Measurements from ENCODE around the gene URB2.
"Not testable (repeated sequence)": the region's sequence is repeated elsewhere in the genome, so short reads cannot be mapped to it uniquely, and the experiment has no call there.

Gene URB2

DNA sequence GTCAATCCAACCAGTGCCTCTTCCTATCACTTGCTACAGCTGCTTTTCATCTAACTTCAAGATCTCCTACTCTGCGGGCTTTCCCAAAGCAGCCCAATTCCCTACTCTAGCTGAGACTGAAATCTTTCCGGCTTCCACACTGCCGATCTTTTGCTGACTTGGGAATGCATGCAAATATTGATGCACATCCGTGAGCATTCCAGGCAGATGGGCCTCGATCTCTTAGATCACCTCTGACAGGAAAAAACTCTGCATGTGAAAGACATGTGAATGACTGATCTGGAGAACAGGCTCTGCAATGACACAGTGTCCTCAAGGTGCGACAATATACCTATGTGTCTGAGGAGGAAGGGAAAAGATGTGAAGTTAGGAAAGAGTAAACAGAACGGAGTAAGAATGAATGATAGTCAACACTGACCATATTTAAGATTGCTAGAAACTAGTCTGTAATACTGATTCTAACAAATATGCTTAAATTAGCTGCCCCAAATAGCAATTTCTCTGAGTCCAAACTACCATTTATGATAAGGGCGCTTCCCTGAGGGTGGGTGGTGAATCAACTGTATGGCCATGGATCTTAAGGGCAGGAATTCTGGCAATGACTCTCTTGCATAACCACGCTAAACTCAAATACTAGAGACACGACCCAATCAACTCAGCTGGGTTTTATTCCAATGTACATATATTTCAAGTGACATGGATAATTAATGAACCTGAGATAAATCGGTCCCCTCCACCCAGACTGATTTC lies 8.5 kb upstream of the URB2 start:
- DNase-seq = no peak

DNA sequence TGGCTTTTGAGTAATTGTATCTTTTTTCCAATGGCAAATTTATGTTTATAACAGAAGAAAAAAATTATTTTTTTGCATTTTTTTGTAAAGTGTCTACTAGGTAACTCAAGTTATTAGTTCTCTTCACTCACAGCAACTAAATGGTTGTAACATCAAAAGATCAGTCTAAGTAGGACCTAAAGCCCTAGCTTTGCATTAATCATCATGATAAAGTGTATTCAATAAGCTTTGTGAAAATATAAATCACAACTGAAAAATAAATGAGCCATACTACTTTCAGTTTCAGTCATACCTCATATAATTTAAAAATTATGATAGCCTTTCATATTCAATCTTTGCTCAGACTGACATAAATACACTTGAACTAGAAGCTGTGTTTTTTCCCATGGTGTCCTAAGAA lies 7.0 kb upstream of the URB2 start:
- no peak for DNase-seq

DNA sequence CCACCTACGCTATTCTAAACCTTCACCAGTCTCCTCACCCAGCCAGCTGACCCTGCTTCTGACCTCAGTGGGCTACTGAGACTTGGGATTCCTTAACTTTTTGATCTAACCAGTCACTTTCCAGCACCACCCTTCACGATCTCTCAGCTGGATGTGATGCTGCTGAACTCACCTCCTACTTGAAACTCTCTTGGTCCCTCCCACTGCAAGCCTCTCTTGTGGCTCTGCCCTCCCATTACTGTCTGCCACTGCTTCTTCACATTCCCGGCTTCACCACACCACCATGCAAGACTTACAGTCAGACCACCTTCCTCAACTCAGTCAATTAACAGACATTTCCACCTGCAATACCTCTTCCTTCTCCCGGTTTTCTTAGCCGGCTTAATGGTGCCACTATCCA lies 6.4 kb upstream of the URB2 start:
- no peak for DNase-seq

DNA sequence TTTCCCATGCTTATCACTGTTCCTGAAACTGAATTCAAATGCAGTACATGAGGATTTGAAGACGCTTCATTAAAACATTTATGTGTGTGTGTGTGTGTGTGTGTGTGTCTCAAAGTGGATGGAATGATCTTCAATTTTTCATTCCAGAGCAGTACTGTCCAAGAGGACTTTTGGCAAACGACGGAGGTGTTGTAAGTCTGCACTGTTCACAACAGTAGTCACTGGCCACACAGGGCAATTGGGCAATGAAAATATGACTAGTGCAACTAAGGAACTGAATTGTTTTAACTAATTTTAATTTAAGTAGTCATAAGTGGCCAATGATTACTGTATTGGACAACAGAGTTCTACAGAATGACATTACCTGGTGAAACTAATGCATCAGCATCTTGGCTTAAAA lies 5.2 kb upstream of the URB2 start:
- no peak for DNase-seq

DNA sequence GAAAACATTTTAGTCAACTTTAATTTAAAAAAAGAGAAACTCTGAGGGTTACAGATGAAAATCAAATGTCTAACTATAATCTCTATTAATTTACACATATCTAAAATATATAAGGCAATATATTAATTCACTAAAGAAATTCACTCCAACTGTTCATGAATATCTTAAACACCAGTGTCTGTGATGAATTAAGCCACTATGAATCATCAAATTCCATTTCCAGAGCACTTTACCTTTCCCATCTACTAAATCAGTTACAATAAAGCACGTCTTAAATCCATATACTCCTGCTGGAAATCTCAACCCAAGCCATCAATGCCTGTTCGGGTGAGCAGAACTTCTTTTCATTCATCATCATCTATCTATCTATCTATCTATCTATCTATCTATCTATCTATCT lies 4.4 kb upstream of the URB2 start:
- no peak for DNase-seq

DNA sequence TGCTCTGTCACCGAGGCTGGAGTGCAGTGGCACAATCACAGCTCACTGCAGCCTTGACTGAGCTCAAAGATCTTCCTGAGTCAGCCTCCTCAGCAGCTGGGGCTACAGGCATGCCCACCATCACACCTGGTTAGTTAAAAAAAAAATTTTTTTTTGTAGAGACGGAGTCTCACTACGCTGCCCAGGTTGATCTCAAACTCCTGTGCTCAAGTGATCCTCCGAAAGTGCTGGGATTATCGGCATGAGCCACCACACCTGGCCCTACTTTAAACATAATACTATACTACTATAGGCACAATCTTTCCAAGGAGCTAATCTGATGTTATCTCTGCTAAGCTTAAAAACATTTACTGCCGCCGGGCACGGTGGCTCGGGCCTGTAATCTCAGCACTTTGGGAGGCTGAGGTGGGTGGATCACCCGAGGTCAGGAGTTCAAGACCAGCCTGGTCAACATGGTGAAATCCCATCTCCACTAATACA lies 3.4 kb upstream of the URB2 start:
- not testable (repeated sequence) for DNase-seq

DNA sequence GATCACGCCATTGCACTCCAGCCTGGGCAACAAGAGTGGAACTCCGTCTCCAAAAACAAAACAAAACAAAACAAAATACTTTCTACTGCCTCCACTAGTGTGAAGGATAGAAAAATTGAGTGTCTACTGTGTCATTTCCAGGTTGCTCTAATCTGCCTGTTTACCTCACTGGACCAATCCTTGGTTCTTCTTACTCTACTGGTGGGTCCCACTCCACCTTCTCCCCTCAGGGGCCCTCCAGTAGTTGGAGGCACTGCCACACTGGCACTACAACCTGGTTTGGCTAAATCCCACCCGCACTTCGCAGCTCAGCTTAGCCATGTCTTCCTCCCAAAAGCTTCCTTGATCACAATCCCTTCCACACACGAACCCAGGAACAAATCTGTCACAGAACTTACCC lies 2.8 kb upstream of the URB2 start:
- DNase-seq = no peak

DNA sequence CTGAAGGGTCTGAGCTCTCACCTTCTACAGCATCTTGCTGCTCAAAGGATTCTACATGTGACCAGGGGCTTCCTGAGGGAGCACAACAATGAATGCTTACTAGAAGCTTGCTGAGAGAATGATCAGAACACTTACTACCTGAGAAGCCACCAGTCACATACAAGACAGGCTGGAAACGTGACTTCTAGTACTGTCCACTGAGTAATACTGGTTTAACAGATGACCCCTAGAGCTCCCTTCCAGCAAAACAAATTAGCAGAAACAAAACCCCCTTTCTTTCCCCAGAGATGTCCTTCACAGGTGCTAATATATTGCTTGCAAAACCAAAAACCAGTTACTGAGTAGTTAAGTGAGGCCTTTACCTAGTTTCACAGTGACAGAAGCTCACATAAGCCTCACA lies 2.2 kb upstream of the URB2 start:
- DNase-seq = no peak

DNA sequence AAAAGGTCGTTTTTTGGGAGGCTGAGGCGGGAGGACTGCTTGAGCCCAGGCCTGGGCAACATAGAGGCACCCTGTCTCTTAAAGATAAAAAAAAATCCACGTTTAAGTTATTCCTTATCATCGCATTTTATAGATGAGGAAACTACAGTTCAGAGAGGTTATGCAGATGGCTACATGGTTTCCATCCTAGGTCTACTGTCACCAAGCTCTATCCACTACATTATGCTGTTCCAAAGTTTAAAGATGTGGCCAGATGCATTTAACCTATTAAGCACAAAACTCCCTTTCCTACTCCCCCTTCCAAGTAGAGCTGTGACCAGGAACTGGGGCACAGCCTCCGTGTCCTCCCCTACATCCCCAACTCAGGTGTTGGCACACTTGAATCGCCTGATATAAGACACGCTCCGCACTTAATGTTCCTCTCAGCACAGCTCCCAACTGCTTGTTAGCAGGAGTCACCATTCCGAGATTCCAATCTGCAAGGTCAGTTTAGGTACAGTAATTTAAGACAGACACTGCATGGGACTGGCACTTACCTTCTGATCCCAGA lies 1.5 kb upstream of the URB2 start:
- DNase-seq = no peak

DNA sequence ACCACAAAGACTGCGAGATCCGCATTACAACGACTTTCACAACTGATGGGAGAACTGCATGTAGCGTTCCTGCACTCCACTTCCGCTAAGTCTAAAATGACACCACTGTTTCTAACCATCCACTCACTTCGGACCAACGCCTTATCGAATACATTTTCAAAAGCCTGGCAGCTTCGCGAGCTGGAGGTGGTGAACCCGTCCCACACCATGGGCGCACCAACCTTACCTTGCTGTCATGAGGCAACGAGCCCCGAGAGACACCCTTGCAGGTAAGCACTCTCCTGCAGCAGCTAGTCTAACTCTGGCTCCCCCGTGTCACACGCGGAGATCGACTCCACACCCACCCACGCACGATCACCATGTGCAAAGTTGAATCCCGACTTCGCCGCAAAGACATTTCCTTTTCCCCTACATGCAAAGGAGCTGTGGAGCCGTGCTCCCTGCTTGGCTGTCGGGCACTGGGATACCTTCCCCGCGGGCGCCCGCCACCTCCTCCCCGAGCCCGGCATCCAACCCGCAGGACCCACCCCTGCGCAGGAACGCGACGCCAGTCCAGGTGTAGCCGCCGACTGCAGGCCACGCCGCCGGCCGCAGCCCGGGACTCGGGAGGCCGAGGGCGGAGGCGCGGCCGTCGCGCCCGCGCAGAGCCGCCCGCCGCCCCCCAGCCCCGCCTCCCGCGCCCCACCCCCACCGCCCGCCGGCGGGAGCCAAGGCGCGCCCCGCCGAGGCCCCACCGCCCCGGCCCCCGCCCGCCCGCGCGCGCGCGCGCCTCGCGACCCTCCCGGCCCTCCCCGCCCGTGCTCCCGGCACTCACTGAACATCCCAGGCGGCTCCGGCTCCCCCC lies 754 bp upstream of the URB2 start:
- DNase-seq = no peak

DNA sequence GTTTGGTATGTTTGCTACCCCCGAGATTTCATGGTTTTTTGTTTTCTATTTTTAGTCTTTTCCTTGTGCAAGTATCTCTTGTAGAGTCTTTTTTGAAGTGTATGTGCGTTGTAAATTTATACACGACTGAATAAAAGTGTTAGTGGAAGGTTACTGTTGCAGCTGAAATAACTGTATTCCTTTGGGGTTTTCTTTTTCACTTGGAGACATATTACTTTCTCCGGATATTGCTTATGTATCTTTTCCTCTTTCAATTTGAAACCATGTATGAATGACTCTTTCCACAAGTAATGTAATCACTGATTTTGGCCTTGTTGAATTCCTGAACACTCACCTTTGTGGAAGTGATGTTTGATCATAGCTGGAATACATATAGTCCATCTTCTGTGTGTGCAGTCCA lies 956 bp downstream of the URB2 start:
- DNase-seq = no peak

DNA sequence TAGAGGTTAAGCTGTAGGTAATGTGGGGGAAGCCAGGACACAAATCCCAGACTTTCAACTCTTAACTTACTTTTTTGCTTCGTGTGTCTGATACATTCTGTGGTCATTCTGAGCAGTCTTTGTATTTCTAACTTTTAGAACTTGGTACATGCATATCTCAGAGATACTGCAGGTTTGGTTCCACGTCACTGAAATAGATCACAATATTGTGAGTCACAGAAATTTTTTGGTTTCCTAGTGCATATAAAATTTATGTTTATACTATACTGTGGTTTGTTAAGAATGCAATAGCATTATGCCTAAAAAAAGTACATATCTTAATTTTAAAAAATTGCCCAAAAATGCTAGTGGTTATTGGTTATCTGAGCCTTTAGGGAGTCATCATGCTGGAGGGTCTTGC lies 3.2 kb downstream of the URB2 start:
- no peak for DNase-seq

DNA sequence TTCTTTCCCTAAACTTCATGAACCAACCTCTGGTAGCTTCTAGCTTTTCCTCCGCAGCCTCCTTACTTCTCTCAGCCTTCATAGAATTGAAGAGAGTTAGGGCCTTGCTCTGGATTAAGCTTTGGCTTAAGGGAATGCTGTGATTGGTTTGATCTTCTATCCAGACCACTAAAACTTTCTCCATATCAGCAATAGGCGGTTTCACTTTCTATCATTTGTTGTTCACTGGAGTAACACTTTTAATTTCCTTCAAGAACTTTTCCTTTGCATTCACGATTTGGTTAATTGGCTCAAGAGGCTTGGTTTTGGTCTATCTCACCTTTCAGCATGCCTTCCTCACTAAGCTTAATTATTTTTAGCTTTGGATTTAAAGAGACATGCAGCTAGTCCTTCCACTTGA lies 5.1 kb downstream of the URB2 start:
- no peak for DNase-seq

DNA sequence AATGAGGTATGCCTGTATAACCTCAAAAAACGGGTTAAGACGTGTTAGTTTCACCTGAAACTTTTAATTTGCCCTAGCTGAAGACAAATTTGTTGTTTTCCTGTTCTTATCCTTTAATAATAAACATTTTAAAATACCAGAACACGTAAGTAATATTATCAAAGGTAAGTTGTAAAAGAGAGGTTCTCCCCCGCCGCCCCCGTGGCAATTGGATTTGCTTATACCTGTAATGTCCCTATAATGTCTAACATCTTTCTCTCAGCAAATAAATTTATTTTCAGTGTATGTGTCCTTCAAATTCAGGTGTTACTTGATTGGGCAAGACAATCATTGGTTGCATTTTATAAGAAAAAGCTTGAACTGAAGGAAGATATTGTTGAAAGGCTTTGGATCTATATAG lies 5.9 kb downstream of the URB2 start:
- no peak for DNase-seq

DNA sequence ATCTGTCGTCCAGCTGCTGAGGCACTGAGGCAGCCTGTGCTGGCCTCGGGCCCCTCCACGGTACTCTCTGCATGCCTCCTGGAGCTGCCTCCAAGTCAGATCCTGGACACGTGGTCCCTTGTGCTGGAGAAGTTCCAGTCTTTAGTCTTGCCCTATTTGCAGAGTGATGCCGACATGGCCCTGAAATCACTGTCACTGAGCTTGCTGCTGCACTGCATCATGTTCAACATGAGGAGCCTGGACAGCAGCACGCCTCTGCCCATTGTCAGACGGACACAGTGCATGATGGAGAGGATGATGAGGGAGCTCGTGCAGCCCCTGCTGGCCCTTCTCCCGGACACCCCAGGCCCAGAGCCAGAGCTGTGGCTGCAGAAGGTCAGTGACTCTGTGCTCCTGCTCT lies 10.0 kb downstream of the URB2 start:
- no peak for DNase-seq

DNA sequence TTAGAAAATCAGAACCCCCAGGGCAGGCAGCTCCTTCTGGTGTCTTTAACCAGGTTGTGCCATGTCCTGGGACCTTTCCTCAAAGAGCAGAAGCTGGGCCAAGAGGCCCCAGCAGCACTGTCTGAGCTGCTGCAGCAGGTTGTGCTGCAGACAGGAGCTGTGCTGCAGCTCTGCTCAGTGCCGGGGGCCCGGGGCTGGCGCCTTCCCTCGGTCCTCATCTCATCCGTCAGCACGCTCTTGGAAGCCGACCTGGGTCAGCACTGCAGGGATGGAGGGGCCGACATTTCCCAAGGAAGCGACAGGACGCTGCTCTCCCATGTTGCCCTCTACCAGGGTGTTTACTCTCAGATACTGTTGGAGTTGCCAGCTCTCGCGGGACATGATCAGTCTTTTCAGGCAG lies 11.7 kb downstream of the URB2 start:
- no peak for DNase-seq

DNA sequence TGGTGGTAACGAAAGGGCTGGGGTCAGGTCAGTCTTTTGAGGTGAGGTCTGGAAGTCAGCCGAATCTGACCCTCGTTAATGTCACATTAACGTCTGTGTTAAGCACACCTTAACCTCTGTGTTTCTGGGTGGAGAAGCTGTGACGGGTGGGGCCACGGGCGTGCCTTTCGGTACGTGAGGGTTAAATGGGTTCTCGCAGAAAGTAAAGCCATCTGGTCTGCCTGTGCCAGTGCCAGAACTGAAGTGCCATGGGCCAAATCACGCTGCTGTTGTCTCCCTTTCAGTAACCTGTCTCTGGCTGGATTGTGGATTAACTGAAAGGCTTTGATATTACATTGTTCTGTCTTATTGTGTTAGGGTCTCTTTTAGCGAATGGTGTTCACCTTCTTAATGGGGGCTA lies 14.4 kb downstream of the URB2 start:
- no peak for DNase-seq

DNA sequence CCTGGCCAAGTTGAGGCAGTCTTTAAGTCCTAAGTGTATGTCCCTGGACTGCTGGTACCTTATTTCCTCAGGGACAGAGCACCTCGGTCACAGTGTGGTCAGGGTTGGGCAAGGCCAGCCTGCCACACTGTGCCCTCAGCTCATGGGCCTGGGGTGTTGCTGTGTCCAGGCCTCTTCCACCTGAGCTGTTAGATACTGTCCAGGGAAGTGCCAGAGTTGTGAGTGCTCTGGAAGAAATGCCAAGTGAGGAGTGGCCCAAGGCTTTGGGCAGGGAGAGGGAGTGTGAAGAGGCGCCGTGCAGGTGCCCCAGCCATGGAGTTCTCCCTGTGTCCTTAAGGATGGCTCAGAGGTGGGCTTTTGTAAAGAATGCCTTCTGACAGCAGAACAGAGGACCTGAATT lies 15.3 kb downstream of the URB2 start:
- DNase-seq = no peak

DNA sequence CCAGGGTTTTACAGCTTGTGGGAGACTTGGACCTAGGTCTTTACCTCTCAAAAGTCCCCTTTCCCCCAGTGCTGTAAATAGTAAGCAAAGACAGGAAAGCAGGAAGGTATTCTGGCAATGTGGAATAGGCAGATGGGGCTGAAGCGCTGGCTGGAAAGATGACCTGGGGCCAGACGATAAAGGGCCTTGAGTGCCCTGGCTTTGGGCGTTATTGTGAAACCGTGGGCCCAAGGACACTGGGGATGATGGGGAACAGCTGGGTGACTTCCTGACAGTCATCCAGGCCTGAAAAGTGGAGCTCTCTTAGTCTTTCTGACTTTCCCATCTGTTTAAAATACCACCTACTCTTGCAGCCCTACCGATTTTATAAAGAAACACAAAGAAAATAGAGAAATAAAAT lies 16.3 kb downstream of the URB2 start:
- no peak for DNase-seq

DNA sequence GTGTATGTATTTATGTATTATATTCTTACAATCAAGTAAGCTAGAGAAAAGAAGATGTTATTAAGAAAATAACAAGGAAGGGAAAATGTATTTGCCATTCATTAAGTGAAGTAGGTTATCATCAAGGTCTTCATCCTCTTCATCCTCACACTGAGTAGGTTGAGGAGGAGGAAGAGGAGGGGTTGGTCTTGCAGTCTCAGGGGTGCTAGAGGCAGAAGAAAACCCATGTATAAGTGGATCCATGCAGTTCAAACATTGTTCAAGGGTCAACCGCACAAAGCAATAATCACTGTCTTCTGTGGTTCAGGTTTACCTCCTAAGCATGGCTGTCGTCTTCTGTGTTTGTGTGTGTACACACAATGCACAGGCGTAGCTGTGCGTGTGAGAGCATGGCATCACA lies 16.9 kb downstream of the URB2 start:
- DNase-seq = no peak

DNA sequence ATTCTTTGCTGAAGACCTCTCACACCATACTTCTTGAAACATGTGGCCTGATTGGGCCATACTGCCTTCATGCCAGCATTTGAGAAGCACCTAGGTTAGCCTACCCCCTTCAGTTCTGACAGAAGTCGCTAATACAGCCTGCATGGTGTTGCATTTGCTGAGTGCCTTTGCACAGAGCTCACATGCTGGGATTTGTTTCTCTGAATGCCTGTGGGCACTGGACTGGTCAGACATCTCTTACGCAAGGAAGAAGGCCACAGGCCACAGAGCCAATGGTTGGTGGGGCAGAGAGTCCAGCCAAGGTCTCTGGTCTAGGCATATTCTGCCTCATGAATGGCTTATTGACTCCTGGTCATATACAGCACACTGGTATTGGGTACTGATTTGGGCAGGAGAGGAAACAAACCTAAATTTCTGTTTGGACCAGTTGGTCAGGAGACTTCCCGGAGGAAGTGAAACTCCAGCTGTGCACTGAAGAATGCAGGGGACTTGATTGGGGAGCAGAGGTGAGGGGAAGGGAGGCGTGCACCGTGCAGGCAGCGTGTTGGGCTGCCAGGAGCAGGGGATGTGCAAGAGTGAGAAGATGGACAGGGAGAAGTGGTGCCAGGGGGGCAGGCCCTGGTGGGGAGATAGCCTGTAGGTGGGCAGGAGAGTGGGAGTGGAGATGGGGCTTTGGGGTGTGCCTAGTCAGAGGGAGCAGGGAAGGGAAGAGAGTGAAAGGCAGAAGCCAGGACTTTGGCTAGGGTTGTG lies 18.1 kb downstream of the URB2 start:
- DNase-seq = no peak

DNA sequence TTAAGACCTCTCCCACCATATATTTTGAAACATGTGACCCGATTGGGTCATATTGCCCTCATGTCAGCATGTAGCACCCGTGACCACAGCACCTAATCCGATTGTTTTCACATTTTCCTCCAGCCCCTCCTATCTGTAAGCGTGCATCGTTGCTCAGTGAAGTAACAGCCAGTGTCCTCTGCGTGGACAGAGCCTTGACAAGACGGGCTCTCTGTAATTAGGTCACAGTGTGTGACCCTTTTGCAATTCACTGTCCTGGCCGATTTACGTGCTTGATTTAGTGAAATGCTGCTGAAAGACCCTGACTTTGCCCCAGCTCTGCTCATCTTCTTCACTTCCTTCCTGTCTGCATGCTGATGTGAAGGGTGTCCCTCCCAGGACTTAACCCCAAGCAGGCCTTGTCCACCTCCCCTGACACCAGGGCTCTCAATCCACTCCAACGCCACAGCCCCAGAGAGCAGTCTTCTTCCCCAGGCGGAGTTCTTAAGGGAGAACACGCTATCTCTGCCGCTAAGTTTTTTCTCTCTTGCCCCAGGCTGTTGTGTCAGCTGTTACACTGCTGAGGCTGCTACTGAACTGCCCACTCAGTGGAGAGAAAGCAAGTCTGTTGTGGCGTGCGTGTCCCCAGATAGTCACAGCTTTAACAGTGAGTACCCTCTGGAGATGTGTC lies 19.4 kb downstream of the URB2 start:
- no peak for DNase-seq

DNA sequence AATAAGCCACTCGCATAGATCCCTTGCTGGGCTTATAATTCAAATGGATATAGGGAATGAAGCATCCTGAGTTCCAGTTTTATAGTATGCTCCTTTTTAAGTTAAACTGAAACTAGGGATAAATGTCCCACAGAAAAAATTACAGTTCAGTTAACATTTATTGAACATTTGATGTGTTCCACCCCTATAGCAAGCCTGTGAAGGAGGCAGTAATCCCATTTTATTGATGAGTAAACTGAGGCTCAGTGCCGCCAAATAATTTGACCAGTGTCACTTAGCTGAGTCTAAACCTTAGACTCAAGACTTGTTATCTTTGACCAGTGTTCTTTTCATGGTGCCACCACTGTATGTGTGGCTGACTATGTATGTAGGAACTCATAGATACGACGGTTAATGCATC lies 22.4 kb downstream of the URB2 start:
- DNase-seq = no peak
